Liver (tissue), 9 donors: ENCODE data around the gene DNM3. TPM values are rescaled to one million over a fixed set of nuclear protein-coding genes. Genes with fewer than 3 reads are reported as not detected.

ENCODE experiments used
- DNase-seq: peaks from one replicate; pipeline ENCODE4 v3.0.0-alpha.2; 2017; ENCODE audit warnings: low spot score
- H3K27ac ChIP-seq, 2 donors: one replicate each; pipeline ENCODE4 v1.7.0; 2013; ENCODE audit warnings: inconsistent platforms in 2 of 2, low read length in 2 of 2, control low read depth in 1 of 2, low read depth in 1 of 2, mild to moderate bottlenecking in 1 of 2
- H3K27me3 ChIP-seq, 4 donors: one replicate each; pipeline versions ENCODE4 v1.6.1 to v1.7.0; 2013; ENCODE audit warnings: low read length in 3 of 4, inconsistent platforms in 1 of 4, mild to moderate bottlenecking in 1 of 4, moderate library complexity in 1 of 4; ENCODE audit not compliant: control insufficient read depth in 4 of 4, insufficient read depth in 4 of 4
- H3K36me3 ChIP-seq, 4 donors: one replicate each; pipeline versions ENCODE4 v1.6.1 to v1.7.0; 2013; ENCODE audit warnings: low read length in 3 of 4, mild to moderate bottlenecking in 3 of 4, low read depth in 1 of 4, moderate library complexity in 1 of 4; ENCODE audit not compliant: control insufficient read depth in 4 of 4, insufficient read depth in 3 of 4
- H3K4me1 ChIP-seq, 4 donors: one replicate each; pipeline versions ENCODE4 v1.6.1 to v1.7.0; 2013; ENCODE audit warnings: low read length in 3 of 4, mild to moderate bottlenecking in 3 of 4, moderate library complexity in 1 of 4; ENCODE audit not compliant: control insufficient read depth in 4 of 4, insufficient read depth in 4 of 4
- H3K4me3 ChIP-seq, 3 donors: one replicate each; pipeline versions ENCODE4 v1.6.1 to v1.7.0; 2013; ENCODE audit warnings: low read length in 3 of 3, control low read depth in 1 of 3, low read depth in 1 of 3, mild to moderate bottlenecking in 1 of 3
- H3K9ac ChIP-seq, 2 donors: one replicate each; pipeline ENCODE4 v1.7.0; 2013; ENCODE audit warnings: low read length in 2 of 2, mild to moderate bottlenecking in 2 of 2, moderate library complexity in 2 of 2, control low read depth in 1 of 2, low read depth in 1 of 2
- H3K9me3 ChIP-seq, 4 donors: one replicate each; pipeline versions ENCODE4 v1.6.1 to v1.7.0; 2013; ENCODE audit warnings: low read length in 3 of 4; ENCODE audit not compliant: control insufficient read depth in 4 of 4
- ATF3 ChIP-seq: IDR thresholded peaks from 2 replicates; pipeline ENCODE4 v1.6.1; 2016; ENCODE audit warnings: antibody characterized with exemption
- EGR1 ChIP-seq, 2 donors: IDR thresholded peaks; 2 replicates each; pipeline ENCODE4 v1.6.1; 2016 to 2018; ENCODE audit warnings: antibody characterized with exemption in 2 of 2, low read depth in 2 of 2
- FOXA2 ChIP-seq: IDR thresholded peaks from 2 replicates; pipeline ENCODE4 v1.6.1; 2016; ENCODE audit warnings: antibody characterized with exemption
- HNF4A ChIP-seq, 2 donors: conservative IDR thresholded peaks; 2 replicates each; pipeline ENCODE4 v1.6.1; 2016; ENCODE audit warnings: antibody characterized with exemption in 2 of 2, mild to moderate bottlenecking in 2 of 2
- HNF4G ChIP-seq: IDR thresholded peaks from 2 replicates; pipeline ENCODE4 v1.6.1; 2016; ENCODE audit warnings: antibody characterized with exemption
- JUND ChIP-seq, 2 donors: IDR thresholded peaks; 2 replicates each; pipeline ENCODE4 v1.6.1; 2016; ENCODE audit warnings: antibody characterized with exemption in 2 of 2
- MAX ChIP-seq: IDR thresholded peaks from 2 replicates; pipeline ENCODE4 v1.6.1; 2016; ENCODE audit warnings: antibody characterized with exemption
- NR2F2 ChIP-seq: IDR thresholded peaks from 2 replicates; pipeline ENCODE4 v1.6.1; 2016; ENCODE audit warnings: antibody characterized with exemption
- RAD21 ChIP-seq, 2 donors: IDR thresholded peaks; 2 replicates each; pipeline ENCODE4 v1.6.1; 2016; ENCODE audit warnings: antibody characterized with exemption in 2 of 2, mild to moderate bottlenecking in 2 of 2
- REST ChIP-seq: IDR thresholded peaks from 2 replicates; pipeline ENCODE4 v1.6.1; 2016; ENCODE audit warnings: antibody characterized with exemption, mild to moderate bottlenecking
- RXRA ChIP-seq, 2 donors: IDR thresholded peaks; 2 replicates each; pipeline ENCODE4 v1.6.1; 2017 to 2018; ENCODE audit warnings: antibody characterized with exemption in 2 of 2, mild to moderate bottlenecking in 1 of 2
- SP1 ChIP-seq: IDR thresholded peaks from 2 replicates; pipeline ENCODE4 v1.6.1; 2018; ENCODE audit warnings: antibody characterized with exemption, mild to moderate bottlenecking
- ZBTB33 ChIP-seq: IDR thresholded peaks from 2 replicates; pipeline ENCODE4 v1.6.1; 2016; ENCODE audit warnings: antibody characterized with exemption
- WGBS: extraction: QIAGEN DNeasy Blood & Tissue Kit; methylation state at CpG from one replicate; pipeline ENCODE4 v1.1.7; 2013; 5-methylcytosine and 5-hydroxymethylcytosine counted together
- polyA plus RNA-seq, 2 donors: library from polyadenylated mRNA; stranded (reverse) in 1 of 2; unstranded in 1 of 2; fragments of 200-250 nt in 1 of 2; fragments of >200 nt in 1 of 2; fragmentation: Nextera tagmentation in 1 of 2; extraction: Ambion mirVana in 1 of 2; gene quantifications; one replicate each; pipeline versions ENCODE4 v1.2.1 to v1.2.3, GENCODE V29; 2013 to 2015
- total RNA-seq, 2 donors: library from RNA; depleted of rRNA; stranded (reverse); fragments of >200 nt; gene quantifications; one replicate each; pipeline ENCODE4 v1.2.3, GENCODE V29; 2014
- donor health status: healthy.
- donor health status: healthy.
- donor health status: healthy.
- donor health status: healthy.
- donor health status: healthy.

Gene DNM3
- total and polyA plus RNA-seq, 4 donors: 0.08 to 3.2 (median 1.0) TPM

GRCh38 chr1:172270605-172271004 lies 429.3 kb downstream of the DNM3 start (continued):
- TF ChIP-seq REST (no peak), SP1 (no peak), MAX (no peak), EGR1 (IDR thresholded peaks at IDR 0.05; ENCODE audit: low read depth in 2 of 2) (no peak), HNF4G (no peak)

- TF ChIP-seq RAD21 (IDR thresholded peaks at IDR 0.05) (no peak), FOXA2 (no peak), HNF4A (conservative IDR thresholded peaks at IDR 0.05) (no peak), MAX (no peak), NR2F2 (no peak), ATF3 (no peak)
- 0% methylated on average over 1 of the region's 1 CpG for WGBS
- H3K4me3 ChIP-seq: no peak overlapping the region
- no peaks in the 10 kb centered on the region for H3K36me3 ChIP-seq
- H3K4me1 ChIP-seq: peaks cover 0 to 2% (median 0%) of the 10 kb centered on the region in 4 donors
- no peak overlapping the region for H3K27ac ChIP-seq
- H3K9me3 ChIP-seq: no peaks in the 10 kb centered on the region
- DNase-seq: no peak
- H3K27me3 ChIP-seq: no peaks in the 10 kb centered on the region
- H3K9ac ChIP-seq: no peak overlapping the region
Observed at GRCh38 chr1:172272087-172272486, 430.8 kb downstream of the DNM3 start.

- Histone ChIP-seq H3K27ac (no peak overlapping the region), H3K27me3 (no peaks in the 10 kb centered on the region), H3K4me1 (peaks cover 0 to 2% (median 0%) of the 10 kb centered on the region in 4 donors), H3K9me3 (no peaks in the 10 kb centered on the region), H3K9ac (no peak overlapping the region), H3K36me3 (no peaks in the 10 kb centered on the region), H3K4me3 (no peak overlapping the region)
- DNase-seq: no peak
- 84% methylated on average over 4 of the region's 4 CpGs for WGBS
- no peak for TF ChIP-seq REST
- no peak for TF ChIP-seq ZBTB33
- no peak for TF ChIP-seq MAX
- TF ChIP-seq ATF3: no peak
- TF ChIP-seq RXRA (IDR thresholded peaks at IDR 0.05): no peak
- no peak for TF ChIP-seq JUND (IDR thresholded peaks at IDR 0.05)
- no peak for TF ChIP-seq SP1
- no peak for TF ChIP-seq EGR1 (IDR thresholded peaks at IDR 0.05; ENCODE audit: low read depth in 2 of 2)
- TF ChIP-seq HNF4A (conservative IDR thresholded peaks at IDR 0.05): no peak
- TF ChIP-seq NR2F2: no peak
Observed at GRCh38 chr1:172273647-172274396, 432.5 kb downstream of the DNM3 start.
